ENCODE results near the gene RNF220.

DNA sequence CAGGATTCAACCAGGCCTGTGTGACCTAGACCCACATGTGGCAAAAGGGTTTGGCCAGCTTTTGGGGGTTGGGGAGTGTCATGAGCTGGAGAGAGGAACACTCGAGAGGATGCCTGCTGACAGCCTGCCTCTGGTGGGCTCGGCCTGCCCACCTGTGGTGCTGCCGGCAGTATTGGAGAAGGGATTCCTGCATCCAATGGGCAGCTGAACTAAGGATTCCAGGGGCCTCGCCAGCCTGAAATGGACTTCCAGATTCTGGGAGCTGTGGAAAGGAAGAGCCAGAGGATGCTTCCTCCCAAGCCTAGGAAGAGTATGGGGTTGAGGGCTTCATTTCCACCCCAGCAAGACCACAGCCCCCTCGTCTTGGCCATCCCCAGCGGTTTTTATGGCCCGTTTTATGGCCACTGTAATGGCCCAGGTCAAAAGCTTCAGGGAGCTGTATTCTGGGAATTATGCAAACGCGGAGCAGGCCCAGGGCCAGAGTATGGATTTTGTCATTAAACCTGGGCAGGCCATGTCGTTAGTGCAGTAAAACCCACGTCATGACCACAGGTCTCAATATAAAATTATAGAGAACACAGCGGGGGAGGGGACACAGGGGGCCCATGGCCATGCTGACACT is 205.6 kb downstream of the RNF220 start:
- TF ChIP-seq, protein P1, sequence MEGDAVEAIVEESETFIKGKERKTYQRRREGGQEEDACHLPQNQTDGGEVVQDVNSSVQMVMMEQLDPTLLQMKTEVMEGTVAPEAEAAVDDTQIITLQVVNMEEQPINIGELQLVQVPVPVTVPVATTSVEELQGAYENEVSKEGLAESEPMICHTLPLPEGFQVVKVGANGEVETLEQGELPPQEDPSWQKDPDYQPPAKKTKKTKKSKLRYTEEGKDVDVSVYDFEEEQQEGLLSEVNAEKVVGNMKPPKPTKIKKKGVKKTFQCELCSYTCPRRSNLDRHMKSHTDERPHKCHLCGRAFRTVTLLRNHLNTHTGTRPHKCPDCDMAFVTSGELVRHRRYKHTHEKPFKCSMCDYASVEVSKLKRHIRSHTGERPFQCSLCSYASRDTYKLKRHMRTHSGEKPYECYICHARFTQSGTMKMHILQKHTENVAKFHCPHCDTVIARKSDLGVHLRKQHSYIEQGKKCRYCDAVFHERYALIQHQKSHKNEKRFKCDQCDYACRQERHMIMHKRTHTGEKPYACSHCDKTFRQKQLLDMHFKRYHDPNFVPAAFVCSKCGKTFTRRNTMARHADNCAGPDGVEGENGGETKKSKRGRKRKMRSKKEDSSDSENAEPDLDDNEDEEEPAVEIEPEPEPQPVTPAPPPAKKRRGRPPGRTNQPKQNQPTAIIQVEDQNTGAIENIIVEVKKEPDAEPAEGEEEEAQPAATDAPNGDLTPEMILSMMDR (IDR thresholded peaks at IDR 0.05): no peak
- TF ChIP-seq POLR2A (IDR thresholded peaks at IDR 0.05): no peak
- no peak for TF ChIP-seq EP300 (IDR thresholded peaks at IDR 0.05)
- no peak for TF ChIP-seq POLR2AphosphoS5 (IDR thresholded peaks at IDR 0.05)
